H9 (cell line): ENCODE data around the gene ECI2. TPM values are rescaled to one million over a fixed set of nuclear protein-coding genes. Genes with fewer than 3 reads are reported as not detected.

Source experiments
- DNase-seq: peaks from one replicate; pipeline ENCODE4 v3.0.0-alpha.2; 2017
- H2AFZ ChIP-seq: one replicate; pipeline ENCODE4 v1.6.1; 2013; ENCODE audit warnings: mild to moderate bottlenecking, low read length, control low read depth, moderate library complexity
- H2AK5ac ChIP-seq: 2 replicates; pipeline ENCODE4 v1.6.1; 2013; ENCODE audit warnings: low read length, control low read depth, mixed read lengths; ENCODE audit not compliant: insufficient read length
- H2BK120ac ChIP-seq: one replicate; pipeline ENCODE4 v1.6.1; 2013; ENCODE audit warnings: low read depth, mild to moderate bottlenecking, low read length, control low read depth, inconsistent platforms; ENCODE audit not compliant: poor library complexity, severe bottlenecking
- H2BK12ac ChIP-seq: 2 replicates; pipeline ENCODE4 v1.6.1; 2013; ENCODE audit warnings: low read length, control low read depth, mixed read lengths, low read depth; ENCODE audit not compliant: insufficient read length
- H2BK15ac ChIP-seq: 2 replicates; pipeline ENCODE4 v1.6.1; 2013; ENCODE audit warnings: low read depth, low read length, control low read depth
- H2BK20ac ChIP-seq: one replicate; pipeline ENCODE4 v1.6.1; 2013; ENCODE audit warnings: low read depth, mild to moderate bottlenecking, low read length, control low read depth, inconsistent platforms; ENCODE audit not compliant: poor library complexity, severe bottlenecking
- H2BK5ac ChIP-seq: 2 replicates; pipeline ENCODE4 v1.6.1; 2013; ENCODE audit warnings: low read length, control low read depth, mixed read lengths; ENCODE audit not compliant: insufficient read length
- H3K14ac ChIP-seq: 2 replicates; pipeline ENCODE4 v1.6.1; 2013; ENCODE audit warnings: low read length, control low read depth; ENCODE audit not compliant: insufficient read depth
- H3K18ac ChIP-seq: 2 replicates; pipeline ENCODE4 v1.6.1; 2013; ENCODE audit warnings: low read depth, mild to moderate bottlenecking, mixed read lengths, low read length, control low read depth; ENCODE audit not compliant: insufficient read length
- H3K23ac ChIP-seq: 2 replicates; pipeline ENCODE4 v1.6.1; 2013; ENCODE audit warnings: low read length, control low read depth, mixed read lengths, low read depth; ENCODE audit not compliant: insufficient read length
- H3K23me2 ChIP-seq: 2 replicates; pipeline ENCODE4 v1.6.1; 2013; ENCODE audit warnings: low read depth, mild to moderate bottlenecking, mixed read lengths, low read length, control low read depth; ENCODE audit not compliant: insufficient read length, poor library complexity, severe bottlenecking
- H3K27ac ChIP-seq: 2 replicates; pipeline ENCODE4 v1.5.1; 2013; ENCODE audit warnings: low read length, control low read depth, mixed read lengths, low read depth; ENCODE audit not compliant: insufficient read length
- H3K27me3 ChIP-seq: 2 replicates; pipeline ENCODE4 v1.6.1; 2013; ENCODE audit warnings: low read length, control low read depth, inconsistent platforms; ENCODE audit not compliant: insufficient read depth
- H3K4ac ChIP-seq: 2 replicates; pipeline ENCODE4 v1.6.1; 2013; ENCODE audit warnings: low read depth, mild to moderate bottlenecking, control low read depth, inconsistent platforms, low read length, moderate library complexity
- H3K4me1 ChIP-seq: 2 replicates; pipeline ENCODE4 v1.6.1; 2013; ENCODE audit warnings: low read length, control low read depth, inconsistent platforms; ENCODE audit not compliant: insufficient read depth
- H3K4me2 ChIP-seq: 2 replicates; pipeline ENCODE4 v1.6.1; 2013; ENCODE audit warnings: low read length, control low read depth, mixed read lengths; ENCODE audit not compliant: insufficient read length, insufficient read depth
- H3K56ac ChIP-seq: 2 replicates; pipeline ENCODE4 v1.6.1; 2013; ENCODE audit warnings: low read depth, mild to moderate bottlenecking, mixed read lengths, low read length, control low read depth; ENCODE audit not compliant: insufficient read length
- H3K79me1 ChIP-seq: 2 replicates; pipeline ENCODE4 v1.6.1; 2013; ENCODE audit warnings: low read depth, mild to moderate bottlenecking, moderate library complexity, low read length, control low read depth, inconsistent platforms; ENCODE audit not compliant: insufficient read depth, poor library complexity, severe bottlenecking
- H3K79me2 ChIP-seq: 2 replicates; pipeline ENCODE4 v1.6.1; 2013; ENCODE audit warnings: low read length, control low read depth, inconsistent platforms; ENCODE audit not compliant: insufficient read depth
- H3K9ac ChIP-seq: 2 replicates; pipeline ENCODE4 v1.6.1; 2013; ENCODE audit warnings: low read length, control low read depth, mixed read lengths; ENCODE audit not compliant: insufficient read length; ENCODE audit errors: extremely low read depth
- H3K9me3 ChIP-seq: one replicate; pipeline ENCODE4 v1.6.1; 2013; ENCODE audit warnings: low read depth, low read length, inconsistent platforms; ENCODE audit not compliant: control insufficient read depth
- H3T11ph ChIP-seq: one replicate; pipeline ENCODE4 v1.6.1; 2013; ENCODE audit warnings: mild to moderate bottlenecking, low read length, control low read depth, inconsistent platforms
- H4K20me1 ChIP-seq: one replicate; pipeline ENCODE4 v1.6.1; 2013; ENCODE audit not compliant: control insufficient read depth, insufficient read length, insufficient read depth
- H4K5ac ChIP-seq: 2 replicates; pipeline ENCODE4 v1.6.1; 2013; ENCODE audit warnings: low read depth, mild to moderate bottlenecking, mixed read lengths, low read length, control low read depth; ENCODE audit not compliant: insufficient read length
- H4K8ac ChIP-seq: replicated peaks from 2 replicates; pipeline ENCODE4 v1.6.1; 2013; ENCODE audit warnings: low read length, control low read depth, mixed read lengths, low read depth; ENCODE audit not compliant: insufficient read length
- H4K91ac ChIP-seq: 2 replicates; pipeline ENCODE4 v1.6.1; 2013; ENCODE audit warnings: low read depth, mild to moderate bottlenecking, moderate library complexity, mixed read lengths, low read length, control low read depth; ENCODE audit not compliant: insufficient read length
- H3K27ac Mint-ChIP-seq, 3 experiments: 2 replicates in 2 of 3; 3 replicates in 1 of 3; pipeline ENCODE4 v1.8.0; 2020 to 2021; ENCODE audit warnings: mixed read lengths in 3 of 3, mild to moderate bottlenecking in 1 of 3, moderate library complexity in 1 of 3
- H3K27me3 Mint-ChIP-seq: 2 replicates; pipeline ENCODE4 v1.8.0; 2021; ENCODE audit warnings: low read depth, mild to moderate bottlenecking, moderate library complexity, mixed read lengths
- H3K36me3 Mint-ChIP-seq, 3 experiments: 2 replicates in 2 of 3; 3 replicates in 1 of 3; pipeline ENCODE4 v1.8.0; 2020 to 2021; ENCODE audit warnings: low read depth in 3 of 3, mixed read lengths in 3 of 3; ENCODE audit not compliant: insufficient read depth in 1 of 3
- H3K4me1 Mint-ChIP-seq, 2 experiments: 2 replicates each; pipeline ENCODE4 v1.8.0; 2020; ENCODE audit warnings: mixed read lengths in 2 of 2
- H3K4me3 Mint-ChIP-seq, 2 experiments: 2 replicates in 1 of 2; 3 replicates in 1 of 2; pipeline ENCODE4 v1.8.0; 2020 to 2021; ENCODE audit warnings: mild to moderate bottlenecking in 2 of 2, mixed read lengths in 2 of 2, moderate library complexity in 1 of 2
- H3K9me3 Mint-ChIP-seq, 2 experiments: 2 replicates in 1 of 2; 3 replicates in 1 of 2; pipeline ENCODE4 v1.8.0; 2020; ENCODE audit warnings: mild to moderate bottlenecking in 2 of 2, mixed read lengths in 2 of 2, moderate library complexity in 1 of 2
- WGBS: extraction: QIAGEN DNeasy Blood & Tissue Kit; methylation state at CpG from one replicate; pipeline ENCODE4 v1.1.7; 2013; ENCODE audit warnings: missing lambda C conversion rate, low lambda C conversion rate, mixed read lengths; ENCODE audit not compliant: insufficient read length; ENCODE audit errors: extremely low coverage; 5-methylcytosine and 5-hydroxymethylcytosine counted together
- total RNA-seq: library from RNA; stranded (reverse); gene quantifications from 2 replicates; pipeline ENCODE4 v1.2.1, GENCODE V29; 2021
- TF ChIP-seq, protein P1 (sequence below): fragments of 200-600 bp; sonication (generic); conservative IDR thresholded peaks from 3 replicates; pipeline ENCODE4 v1.8.0; 2021; ENCODE audit warnings: antibody characterized with exemption, mild to moderate bottlenecking

Gene ECI2
- total RNA-seq, 1 experiment from 2014 or later = 67.5 TPM

DNA sequence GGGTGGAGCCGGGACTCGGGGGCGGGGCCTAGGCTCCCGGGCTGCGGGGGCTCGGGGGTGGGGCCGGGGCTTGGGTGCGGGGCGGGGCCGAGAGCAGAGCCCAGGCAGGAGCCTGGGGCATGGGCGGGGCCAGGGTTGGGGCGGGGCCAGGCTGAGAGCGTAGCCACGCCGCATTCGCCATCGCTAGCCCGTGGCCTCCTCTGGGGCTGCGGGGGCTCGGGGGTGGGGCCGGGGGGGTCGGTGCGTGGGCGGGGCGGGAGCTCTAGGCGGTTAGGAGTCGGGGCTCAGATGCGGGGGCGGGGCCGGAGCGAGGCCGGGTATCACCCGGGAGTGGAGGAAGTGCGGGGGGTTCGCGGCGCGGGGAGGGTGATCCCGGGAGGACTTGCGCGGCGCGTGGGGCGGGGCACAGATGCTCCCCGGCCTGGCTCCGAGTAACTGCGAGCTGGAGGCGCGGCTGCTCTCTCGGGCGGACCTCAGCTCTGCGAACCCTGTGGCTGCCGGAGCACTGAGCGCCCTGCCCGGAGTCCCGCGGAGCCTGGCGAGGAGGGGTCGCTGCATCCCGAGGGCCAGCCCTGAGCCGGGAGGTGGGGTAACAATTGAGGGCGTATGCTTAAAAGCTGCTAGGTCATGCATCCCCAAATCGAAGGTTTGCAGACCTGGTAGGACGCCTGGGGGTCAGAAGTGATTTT, 434 bp upstream of the ECI2 start:
- H4K8ac ChIP-seq = no peak overlapping the region
- H2BK12ac ChIP-seq = no peak overlapping the region
- TF ChIP-seq, protein P1, sequence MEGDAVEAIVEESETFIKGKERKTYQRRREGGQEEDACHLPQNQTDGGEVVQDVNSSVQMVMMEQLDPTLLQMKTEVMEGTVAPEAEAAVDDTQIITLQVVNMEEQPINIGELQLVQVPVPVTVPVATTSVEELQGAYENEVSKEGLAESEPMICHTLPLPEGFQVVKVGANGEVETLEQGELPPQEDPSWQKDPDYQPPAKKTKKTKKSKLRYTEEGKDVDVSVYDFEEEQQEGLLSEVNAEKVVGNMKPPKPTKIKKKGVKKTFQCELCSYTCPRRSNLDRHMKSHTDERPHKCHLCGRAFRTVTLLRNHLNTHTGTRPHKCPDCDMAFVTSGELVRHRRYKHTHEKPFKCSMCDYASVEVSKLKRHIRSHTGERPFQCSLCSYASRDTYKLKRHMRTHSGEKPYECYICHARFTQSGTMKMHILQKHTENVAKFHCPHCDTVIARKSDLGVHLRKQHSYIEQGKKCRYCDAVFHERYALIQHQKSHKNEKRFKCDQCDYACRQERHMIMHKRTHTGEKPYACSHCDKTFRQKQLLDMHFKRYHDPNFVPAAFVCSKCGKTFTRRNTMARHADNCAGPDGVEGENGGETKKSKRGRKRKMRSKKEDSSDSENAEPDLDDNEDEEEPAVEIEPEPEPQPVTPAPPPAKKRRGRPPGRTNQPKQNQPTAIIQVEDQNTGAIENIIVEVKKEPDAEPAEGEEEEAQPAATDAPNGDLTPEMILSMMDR = no peak
- 0 out of 2 replicates have a peak overlapping the region, but pooled peaks have one; percentile 86 for H3K14ac ChIP-seq
- H3K4me1 ChIP-seq = peaks cover 7% of the 10 kb centered on the region; the same call in 1 of the 2 replicates
- Mint-ChIP-seq H3K9me3 (peaks cover 14 to 17% of the 10 kb centered on the region in 2 experiments), H3K36me3 (peaks cover 23 to 26% (median 24%) of the 10 kb centered on the region in 3 experiments), H3K27ac (peak overlapping the region; percentile 40 to 93 (median 80); a peak in 5 of 7 replicates), H3K4me3 (peak overlapping the region; percentile 69 to 84), H3K27me3 (peaks cover 3% of the 10 kb centered on the region; the same call in 1 of the 2 replicates), H3K4me1 (peaks cover 26 to 28% of the 10 kb centered on the region in 2 experiments)
- no peaks in the 10 kb centered on the region for H3K79me1 ChIP-seq
- no peaks in the 10 kb centered on the region for H3K23me2 ChIP-seq
- H3K4ac ChIP-seq = no peak overlapping the region
- H4K5ac ChIP-seq = no peak overlapping the region
- no peak overlapping the region for H3K23ac ChIP-seq
- H3K9me3 ChIP-seq = peaks cover 10% of the 10 kb centered on the region
- no peak overlapping the region for H2BK120ac ChIP-seq
- no peak overlapping the region for H2BK15ac ChIP-seq
- H4K20me1 ChIP-seq = no peaks in the 10 kb centered on the region
- H3K9ac ChIP-seq = peak overlapping the region; percentile 38
- no peaks in the 10 kb centered on the region for H3K27me3 ChIP-seq
- H2BK20ac ChIP-seq = no peak overlapping the region
- H3K4me2 ChIP-seq = peak overlapping the region; percentile 58
- no peak overlapping the region for H2BK5ac ChIP-seq
- H3K27ac ChIP-seq = no peak overlapping the region
- H3T11ph ChIP-seq = no peak overlapping the region
- peak; percentile 97 for DNase-seq
- H2AFZ ChIP-seq = peak overlapping the region; percentile 45
- peak overlapping the region; percentile 82 for H3K18ac ChIP-seq
- H3K56ac ChIP-seq = no peak overlapping the region
- no peaks in the 10 kb centered on the region for H3K79me2 ChIP-seq
- no peak overlapping the region for H4K91ac ChIP-seq
- no peak overlapping the region for H2AK5ac ChIP-seq
- WGBS = no CpG with 5 or more reads among the region's 64 CpGs
